GM23338 (cell line): ENCODE measurements around the gene CNNM1. TPM values are rescaled to one million over a fixed set of nuclear protein-coding genes. Genes with fewer than 3 reads are reported as not detected.

ENCODE experiments used
- ATAC-seq: fragments of 200-7000 bp; cut with Tn5 transposase; 3 replicates; pipeline ENCODE4 v1.9.1; 2020
- DNase-seq: peaks from one replicate; pipeline ENCODE4 v3.0.0-alpha.2; 2015; ENCODE audit warnings: low spot score
- H2AFZ ChIP-seq: fragments of 200-600 bp; sonication (generic); 2 replicates; pipeline ENCODE4 v1.8.0; 2016; ENCODE audit warnings: antibody characterized with exemption, mild to moderate bottlenecking, moderate library complexity
- H3F3A ChIP-seq: fragments of 200-600 bp; sonication (generic); replicated peaks from 2 replicates; pipeline ENCODE4 v1.8.0; 2017; ENCODE audit warnings: antibody characterized with exemption, mixed run types, low read depth
- H3K27ac ChIP-seq: fragments of 200-600 bp; sonication (generic); 2 replicates; pipeline ENCODE4 v1.6.1; 2016; ENCODE audit warnings: low read depth
- H3K27me3 ChIP-seq: fragments of 200-600 bp; sonication (generic); 2 replicates; pipeline ENCODE4 v1.8.0; 2016; ENCODE audit warnings: mild to moderate bottlenecking, mixed run types, moderate library complexity; ENCODE audit not compliant: insufficient read depth
- H3K36me3 ChIP-seq: fragments of 200-600 bp; sonication (generic); 2 replicates; pipeline ENCODE4 v1.8.0; 2016; ENCODE audit warnings: mild to moderate bottlenecking; ENCODE audit not compliant: insufficient read depth
- H3K4me1 ChIP-seq: fragments of 200-600 bp; sonication (generic); 2 replicates; pipeline ENCODE4 v1.8.0; 2016; ENCODE audit warnings: mild to moderate bottlenecking, moderate library complexity; ENCODE audit not compliant: insufficient read depth
- H3K4me2 ChIP-seq: fragments of 200-600 bp; sonication (generic); 2 replicates; pipeline ENCODE4 v1.7.1; 2017; ENCODE audit warnings: mixed run types
- H3K4me3 ChIP-seq: fragments of 200-600 bp; sonication (generic); 2 replicates; pipeline ENCODE4 v1.6.1; 2016; ENCODE audit warnings: mixed run types
- H3K79me2 ChIP-seq: fragments of 200-600 bp; sonication (generic); replicated peaks from 2 replicates; pipeline ENCODE4 v1.8.0; 2017; ENCODE audit warnings: mild to moderate bottlenecking; ENCODE audit not compliant: insufficient read depth
- H3K9me2 ChIP-seq: fragments of 200-600 bp; sonication (generic); 2 replicates; pipeline ENCODE4 v1.8.0; 2017; ENCODE audit not compliant: insufficient read depth
- H4K20me1 ChIP-seq: fragments of 200-600 bp; sonication (generic); replicated peaks from 2 replicates; pipeline ENCODE4 v1.8.0; 2017; ENCODE audit warnings: mild to moderate bottlenecking; ENCODE audit not compliant: insufficient read depth
- H3K27ac Mint-ChIP-seq: 2 replicates; pipeline ENCODE4 v1.8.0; 2020; ENCODE audit warnings: inconsistent platforms, mild to moderate bottlenecking, moderate library complexity, mixed read lengths
- H3K27me3 Mint-ChIP-seq: 3 replicates; pipeline ENCODE4 v1.8.0; 2022; ENCODE audit warnings: low read depth, mild to moderate bottlenecking, moderate library complexity, mixed read lengths, inconsistent platforms; ENCODE audit not compliant: insufficient read depth, poor library complexity
- H3K36me3 Mint-ChIP-seq: 3 replicates; pipeline ENCODE4 v1.8.0; 2021; ENCODE audit warnings: low read depth, mild to moderate bottlenecking, inconsistent platforms, moderate library complexity, mixed read lengths
- H3K4me1 Mint-ChIP-seq: 3 replicates; pipeline ENCODE4 v1.8.0; 2020; ENCODE audit warnings: mild to moderate bottlenecking, inconsistent platforms, mixed read lengths
- H3K4me3 Mint-ChIP-seq: 3 replicates; pipeline ENCODE4 v1.8.0; 2021; ENCODE audit warnings: moderate library complexity, mild to moderate bottlenecking, inconsistent platforms, mixed read lengths
- H3K9me3 Mint-ChIP-seq: 3 replicates; pipeline ENCODE4 v1.8.0; 2020; ENCODE audit warnings: moderate library complexity, mild to moderate bottlenecking, inconsistent platforms, mixed read lengths
- CREB1 ChIP-seq: fragments of 250-450 bp; sonication (Bioruptor Pico); IDR thresholded peaks from 2 replicates; pipeline ENCODE4 v1.5.0; 2020; ENCODE audit warnings: low read depth, mild to moderate bottlenecking, moderate library complexity
- CTCF ChIP-seq, 2 experiments: fragments of 200-600 bp in 1 of 2; sonication (generic) in 1 of 2; conservative IDR thresholded peaks; 2 replicates each; pipeline versions ENCODE4 v1.5.1 to v1.6.1; 2016 to 2017; ENCODE audit warnings: antibody characterized with exemption in 2 of 2, low read depth in 2 of 2, mild to moderate bottlenecking in 2 of 2, moderate library complexity in 1 of 2
- ETS1 ChIP-seq: IDR thresholded peaks from 2 replicates; pipeline ENCODE4 v1.6.1; 2016; ENCODE audit warnings: antibody characterized with exemption
- EZH2 ChIP-seq: fragments of 200-600 bp; sonication (generic); IDR thresholded peaks from one replicate; pipeline ENCODE4 v1.8.0; 2017; ENCODE audit warnings: antibody characterized with exemption, mild to moderate bottlenecking, low read depth; ENCODE audit not compliant: unreplicated experiment
- EZH2phosphoT487 ChIP-seq: fragments of 200-600 bp; sonication (generic); IDR thresholded peaks from one replicate; pipeline ENCODE4 v1.8.1; 2018; ENCODE audit warnings: antibody characterized with exemption; ENCODE audit not compliant: unreplicated experiment
- JUNB ChIP-seq: IDR thresholded peaks from one replicate; pipeline ENCODE4 v1.6.1; 2016; ENCODE audit warnings: antibody characterized with exemption; ENCODE audit not compliant: unreplicated experiment
- POLR2AphosphoS5 ChIP-seq: IDR thresholded peaks from 2 replicates; pipeline ENCODE4 v1.6.1; 2016; ENCODE audit warnings: antibody characterized with exemption, low read depth
- STAT1 ChIP-seq: IDR thresholded peaks from one replicate; pipeline ENCODE4 v1.6.1; 2016; ENCODE audit warnings: antibody characterized with exemption; ENCODE audit not compliant: unreplicated experiment
- ZNF114 ChIP-seq: fragments of 250-450 bp; sonication (Bioruptor Pico); IDR thresholded peaks from 2 replicates; pipeline ENCODE4 v1.5.0; 2020; ENCODE audit warnings: mild to moderate bottlenecking, moderate library complexity
- ZNF331 ChIP-seq: fragments of 250-450 bp; sonication (Bioruptor Pico); IDR thresholded peaks from 2 replicates; pipeline ENCODE4 v1.5.0; 2020; ENCODE audit warnings: low read depth, mild to moderate bottlenecking, moderate library complexity
- polyA plus RNA-seq: library from polyadenylated mRNA; unstranded; fragments of >200 nt; fragmentation: Nextera tagmentation; extraction: Ambion mirVana; gene quantifications from 2 replicates; pipeline ENCODE4 v1.2.1, GENCODE V29; 2016
- total RNA-seq: library from RNA; depleted of rRNA; stranded (reverse); fragments of >200 nt; shearing (Covaris generic); gene quantifications from 2 replicates; pipeline ENCODE4 v1.2.3, GENCODE V29; 2014
- TF ChIP-seq, protein P1 (sequence below): IDR thresholded peaks from one replicate; pipeline ENCODE4 v1.6.1; 2018; ENCODE audit warnings: antibody characterized with exemption; ENCODE audit not compliant: unreplicated experiment

CNNM1 gene
- total and polyA plus RNA-seq, 2 experiments from 2014 or later, result 0.52 to 0.90 TPM

- no peak overlapping the region for H3K27ac Mint-ChIP-seq
- no peak overlapping the region for H3K4me3 Mint-ChIP-seq
- ATAC-seq, result no peak
Observed at GRCh38 chr10:99387541-99387940, 58.4 kb downstream of the CNNM1 start.

More at GRCh38 chr10:99387541-99387940, 58.4 kb downstream of the CNNM1 start:
- no peaks in the 10 kb centered on the region for H3K36me3 Mint-ChIP-seq
- H2AFZ ChIP-seq, result no peak overlapping the region
- no peak overlapping the region for H3K27ac ChIP-seq
- H3K9me2 ChIP-seq, result no peaks in the 10 kb centered on the region
- no peaks in the 10 kb centered on the region for H3K27me3 ChIP-seq
- H3K27me3 Mint-ChIP-seq, result peaks cover 4% of the 10 kb centered on the region
- no peaks in the 10 kb centered on the region for H3K9me3 Mint-ChIP-seq
- H3F3A ChIP-seq, result no peaks in the 10 kb centered on the region
- no peak for DNase-seq
- peaks cover 23% of the 10 kb centered on the region for H3K4me1 Mint-ChIP-seq
- no peaks in the 10 kb centered on the region; the same call in 1 of the 2 replicates for H3K4me1 ChIP-seq
- H3K4me3 ChIP-seq, result no peak overlapping the region
- H3K79me2 ChIP-seq, result no peaks in the 10 kb centered on the region
- TF ChIP-seq POLR2AphosphoS5 (no peak), ZNF114 (no peak), CREB1 (CRISPR knock-in tag) (no peak), EZH2 (no peak), STAT1 (no peak), ZNF331 (CRISPR knock-in tag) (no peak), EZH2phosphoT487 (no peak), ETS1 (no peak), CTCF (conservative IDR thresholded peaks at IDR 0.05; ENCODE audit: low read depth in 2 of 2) (no peak), JUNB (no peak)
- TF ChIP-seq, protein P1, sequence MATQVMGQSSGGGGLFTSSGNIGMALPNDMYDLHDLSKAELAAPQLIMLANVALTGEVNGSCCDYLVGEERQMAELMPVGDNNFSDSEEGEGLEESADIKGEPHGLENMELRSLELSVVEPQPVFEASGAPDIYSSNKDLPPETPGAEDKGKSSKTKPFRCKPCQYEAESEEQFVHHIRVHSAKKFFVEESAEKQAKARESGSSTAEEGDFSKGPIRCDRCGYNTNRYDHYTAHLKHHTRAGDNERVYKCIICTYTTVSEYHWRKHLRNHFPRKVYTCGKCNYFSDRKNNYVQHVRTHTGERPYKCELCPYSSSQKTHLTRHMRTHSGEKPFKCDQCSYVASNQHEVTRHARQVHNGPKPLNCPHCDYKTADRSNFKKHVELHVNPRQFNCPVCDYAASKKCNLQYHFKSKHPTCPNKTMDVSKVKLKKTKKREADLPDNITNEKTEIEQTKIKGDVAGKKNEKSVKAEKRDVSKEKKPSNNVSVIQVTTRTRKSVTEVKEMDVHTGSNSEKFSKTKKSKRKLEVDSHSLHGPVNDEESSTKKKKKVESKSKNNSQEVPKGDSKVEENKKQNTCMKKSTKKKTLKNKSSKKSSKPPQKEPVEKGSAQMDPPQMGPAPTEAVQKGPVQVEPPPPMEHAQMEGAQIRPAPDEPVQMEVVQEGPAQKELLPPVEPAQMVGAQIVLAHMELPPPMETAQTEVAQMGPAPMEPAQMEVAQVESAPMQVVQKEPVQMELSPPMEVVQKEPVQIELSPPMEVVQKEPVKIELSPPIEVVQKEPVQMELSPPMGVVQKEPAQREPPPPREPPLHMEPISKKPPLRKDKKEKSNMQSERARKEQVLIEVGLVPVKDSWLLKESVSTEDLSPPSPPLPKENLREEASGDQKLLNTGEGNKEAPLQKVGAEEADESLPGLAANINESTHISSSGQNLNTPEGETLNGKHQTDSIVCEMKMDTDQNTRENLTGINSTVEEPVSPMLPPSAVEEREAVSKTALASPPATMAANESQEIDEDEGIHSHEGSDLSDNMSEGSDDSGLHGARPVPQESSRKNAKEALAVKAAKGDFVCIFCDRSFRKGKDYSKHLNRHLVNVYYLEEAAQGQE, result no peak
- no peaks in the 10 kb centered on the region for H4K20me1 ChIP-seq
- H3K4me2 ChIP-seq, result no peak overlapping the region
- no peaks in the 10 kb centered on the region for H3K36me3 ChIP-seq
